GM23338 (cell line): ENCODE measurements around the gene RNF213. TPM values are rescaled to one million over a fixed set of nuclear protein-coding genes. Genes with fewer than 3 reads are reported as not detected.
A peak's percentile ranks its signal among the peaks of the same experiment; 100 is the strongest.

Experiments used
- ATAC-seq: fragments of 200-7000 bp; cut with Tn5 transposase; 3 replicates; pipeline ENCODE4 v1.9.1; 2020
- DNase-seq: peaks from one replicate; pipeline ENCODE4 v3.0.0-alpha.2; 2015; ENCODE audit warnings: low spot score
- H2AFZ ChIP-seq: fragments of 200-600 bp; sonication (generic); 2 replicates; pipeline ENCODE4 v1.8.0; 2016; ENCODE audit warnings: antibody characterized with exemption, mild to moderate bottlenecking, moderate library complexity
- H3F3A ChIP-seq: fragments of 200-600 bp; sonication (generic); replicated peaks from 2 replicates; pipeline ENCODE4 v1.8.0; 2017; ENCODE audit warnings: antibody characterized with exemption, mixed run types, low read depth
- H3K27ac ChIP-seq: fragments of 200-600 bp; sonication (generic); 2 replicates; pipeline ENCODE4 v1.6.1; 2016; ENCODE audit warnings: low read depth
- H3K27me3 ChIP-seq: fragments of 200-600 bp; sonication (generic); 2 replicates; pipeline ENCODE4 v1.8.0; 2016; ENCODE audit warnings: mild to moderate bottlenecking, mixed run types, moderate library complexity; ENCODE audit not compliant: insufficient read depth
- H3K36me3 ChIP-seq: fragments of 200-600 bp; sonication (generic); 2 replicates; pipeline ENCODE4 v1.8.0; 2016; ENCODE audit warnings: mild to moderate bottlenecking; ENCODE audit not compliant: insufficient read depth
- H3K4me1 ChIP-seq: fragments of 200-600 bp; sonication (generic); 2 replicates; pipeline ENCODE4 v1.8.0; 2016; ENCODE audit warnings: mild to moderate bottlenecking, moderate library complexity; ENCODE audit not compliant: insufficient read depth
- H3K4me2 ChIP-seq: fragments of 200-600 bp; sonication (generic); 2 replicates; pipeline ENCODE4 v1.7.1; 2017; ENCODE audit warnings: mixed run types
- H3K4me3 ChIP-seq: fragments of 200-600 bp; sonication (generic); 2 replicates; pipeline ENCODE4 v1.6.1; 2016; ENCODE audit warnings: mixed run types
- H3K79me2 ChIP-seq: fragments of 200-600 bp; sonication (generic); replicated peaks from 2 replicates; pipeline ENCODE4 v1.8.0; 2017; ENCODE audit warnings: mild to moderate bottlenecking; ENCODE audit not compliant: insufficient read depth
- H3K9me2 ChIP-seq: fragments of 200-600 bp; sonication (generic); 2 replicates; pipeline ENCODE4 v1.8.0; 2017; ENCODE audit not compliant: insufficient read depth
- H4K20me1 ChIP-seq: fragments of 200-600 bp; sonication (generic); replicated peaks from 2 replicates; pipeline ENCODE4 v1.8.0; 2017; ENCODE audit warnings: mild to moderate bottlenecking; ENCODE audit not compliant: insufficient read depth
- H3K27ac Mint-ChIP-seq: 2 replicates; pipeline ENCODE4 v1.8.0; 2020; ENCODE audit warnings: inconsistent platforms, mild to moderate bottlenecking, moderate library complexity, mixed read lengths
- H3K27me3 Mint-ChIP-seq: 3 replicates; pipeline ENCODE4 v1.8.0; 2022; ENCODE audit warnings: low read depth, mild to moderate bottlenecking, moderate library complexity, mixed read lengths, inconsistent platforms; ENCODE audit not compliant: insufficient read depth, poor library complexity
- H3K36me3 Mint-ChIP-seq: 3 replicates; pipeline ENCODE4 v1.8.0; 2021; ENCODE audit warnings: low read depth, mild to moderate bottlenecking, inconsistent platforms, moderate library complexity, mixed read lengths
- H3K4me1 Mint-ChIP-seq: 3 replicates; pipeline ENCODE4 v1.8.0; 2020; ENCODE audit warnings: mild to moderate bottlenecking, inconsistent platforms, mixed read lengths
- H3K4me3 Mint-ChIP-seq: 3 replicates; pipeline ENCODE4 v1.8.0; 2021; ENCODE audit warnings: moderate library complexity, mild to moderate bottlenecking, inconsistent platforms, mixed read lengths
- H3K9me3 Mint-ChIP-seq: 3 replicates; pipeline ENCODE4 v1.8.0; 2020; ENCODE audit warnings: moderate library complexity, mild to moderate bottlenecking, inconsistent platforms, mixed read lengths
- CREB1 ChIP-seq: fragments of 250-450 bp; sonication (Bioruptor Pico); IDR thresholded peaks from 2 replicates; pipeline ENCODE4 v1.5.0; 2020; ENCODE audit warnings: low read depth, mild to moderate bottlenecking, moderate library complexity
- ETS1 ChIP-seq: IDR thresholded peaks from 2 replicates; pipeline ENCODE4 v1.6.1; 2016; ENCODE audit warnings: antibody characterized with exemption
- EZH2 ChIP-seq: fragments of 200-600 bp; sonication (generic); IDR thresholded peaks from one replicate; pipeline ENCODE4 v1.8.0; 2017; ENCODE audit warnings: antibody characterized with exemption, mild to moderate bottlenecking, low read depth; ENCODE audit not compliant: unreplicated experiment
- EZH2phosphoT487 ChIP-seq: fragments of 200-600 bp; sonication (generic); IDR thresholded peaks from one replicate; pipeline ENCODE4 v1.8.1; 2018; ENCODE audit warnings: antibody characterized with exemption; ENCODE audit not compliant: unreplicated experiment
- JUNB ChIP-seq: IDR thresholded peaks from one replicate; pipeline ENCODE4 v1.6.1; 2016; ENCODE audit warnings: antibody characterized with exemption; ENCODE audit not compliant: unreplicated experiment
- NANOG ChIP-seq: IDR thresholded peaks from 2 replicates; pipeline ENCODE4 v1.6.1; 2016; ENCODE audit warnings: antibody characterized with exemption, borderline replicate concordance
- POLR2AphosphoS5 ChIP-seq: IDR thresholded peaks from 2 replicates; pipeline ENCODE4 v1.6.1; 2016; ENCODE audit warnings: antibody characterized with exemption, low read depth
- STAT1 ChIP-seq: IDR thresholded peaks from one replicate; pipeline ENCODE4 v1.6.1; 2016; ENCODE audit warnings: antibody characterized with exemption; ENCODE audit not compliant: unreplicated experiment
- ZNF114 ChIP-seq: fragments of 250-450 bp; sonication (Bioruptor Pico); IDR thresholded peaks from 2 replicates; pipeline ENCODE4 v1.5.0; 2020; ENCODE audit warnings: mild to moderate bottlenecking, moderate library complexity
- ZNF331 ChIP-seq: fragments of 250-450 bp; sonication (Bioruptor Pico); IDR thresholded peaks from 2 replicates; pipeline ENCODE4 v1.5.0; 2020; ENCODE audit warnings: low read depth, mild to moderate bottlenecking, moderate library complexity
- ZNF462 ChIP-seq: fragments of 250-450 bp; sonication (Bioruptor Pico); IDR thresholded peaks from 2 replicates; pipeline ENCODE4 v1.5.0; 2020; ENCODE audit warnings: mild to moderate bottlenecking, moderate library complexity
- polyA plus RNA-seq: library from polyadenylated mRNA; unstranded; fragments of >200 nt; fragmentation: Nextera tagmentation; extraction: Ambion mirVana; gene quantifications from 2 replicates; pipeline ENCODE4 v1.2.1, GENCODE V29; 2016
- total RNA-seq: library from RNA; depleted of rRNA; stranded (reverse); fragments of >200 nt; shearing (Covaris generic); gene quantifications from 2 replicates; pipeline ENCODE4 v1.2.3, GENCODE V29; 2014
- TF ChIP-seq, protein P1 (sequence below), 2 experiments: fragments of 200-600 bp in 1 of 2; sonication (generic) in 1 of 2; conservative IDR thresholded peaks; 2 replicates each; pipeline versions ENCODE4 v1.5.1 to v1.6.1; 2016 to 2017; ENCODE audit warnings: antibody characterized with exemption in 2 of 2, low read depth in 2 of 2, mild to moderate bottlenecking in 2 of 2, moderate library complexity in 1 of 2

RNF213 gene
- total and polyA plus RNA-seq, 2 experiments from 2014 or later = 21.2 to 67.2 TPM

- TF ChIP-seq, protein P1, sequence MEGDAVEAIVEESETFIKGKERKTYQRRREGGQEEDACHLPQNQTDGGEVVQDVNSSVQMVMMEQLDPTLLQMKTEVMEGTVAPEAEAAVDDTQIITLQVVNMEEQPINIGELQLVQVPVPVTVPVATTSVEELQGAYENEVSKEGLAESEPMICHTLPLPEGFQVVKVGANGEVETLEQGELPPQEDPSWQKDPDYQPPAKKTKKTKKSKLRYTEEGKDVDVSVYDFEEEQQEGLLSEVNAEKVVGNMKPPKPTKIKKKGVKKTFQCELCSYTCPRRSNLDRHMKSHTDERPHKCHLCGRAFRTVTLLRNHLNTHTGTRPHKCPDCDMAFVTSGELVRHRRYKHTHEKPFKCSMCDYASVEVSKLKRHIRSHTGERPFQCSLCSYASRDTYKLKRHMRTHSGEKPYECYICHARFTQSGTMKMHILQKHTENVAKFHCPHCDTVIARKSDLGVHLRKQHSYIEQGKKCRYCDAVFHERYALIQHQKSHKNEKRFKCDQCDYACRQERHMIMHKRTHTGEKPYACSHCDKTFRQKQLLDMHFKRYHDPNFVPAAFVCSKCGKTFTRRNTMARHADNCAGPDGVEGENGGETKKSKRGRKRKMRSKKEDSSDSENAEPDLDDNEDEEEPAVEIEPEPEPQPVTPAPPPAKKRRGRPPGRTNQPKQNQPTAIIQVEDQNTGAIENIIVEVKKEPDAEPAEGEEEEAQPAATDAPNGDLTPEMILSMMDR (conservative IDR thresholded peaks at IDR 0.05; ENCODE audit: low read depth in 2 of 2) = no peak
- TF ChIP-seq EZH2phosphoT487 (no peak), JUNB (no peak), NANOG (no peak)
Observed at GRCh38 chr17:80443498-80443897, 182.8 kb downstream of the RNF213 start (continued).

GRCh38 chr17:80443916-80444643 is 183.4 kb downstream of the RNF213 start:
- H4K20me1 ChIP-seq = no peaks in the 10 kb centered on the region; the same call in none of the 2 replicates
- peaks cover 4% of the 10 kb centered on the region; the same call in 1 of the 3 replicates for H3K4me1 Mint-ChIP-seq
- peak; percentile 57 for DNase-seq
- TF ChIP-seq STAT1 = no peak
- TF ChIP-seq CREB1 (CRISPR knock-in tag) = no peak
- TF ChIP-seq, protein P1 (conservative IDR thresholded peaks at IDR 0.05; ENCODE audit: low read depth in 2 of 2) = no peak
- no peak for TF ChIP-seq POLR2AphosphoS5
- TF ChIP-seq EZH2phosphoT487 = no peak
- TF ChIP-seq ZNF114 (CRISPR knock-in tag) = no peak
- no peak for TF ChIP-seq ZNF462 (CRISPR knock-in tag)
- no peak for TF ChIP-seq EZH2
- TF ChIP-seq NANOG = no peak
- no peak for TF ChIP-seq JUNB
- TF ChIP-seq ETS1 = no peak
- TF ChIP-seq ZNF331 = no peak

More at GRCh38 chr17:80443916-80444643, 183.4 kb downstream of the RNF213 start:
- no peak overlapping the region for H3K4me3 ChIP-seq
- H3K79me2 ChIP-seq = no peaks in the 10 kb centered on the region
- peak overlapping the region; percentile 55 for H3K4me2 ChIP-seq
- 0 out of 2 replicates have a peak, but pooled peaks cover 3% of the 10 kb centered on the region for H3F3A ChIP-seq
- Mint-ChIP-seq H3K4me3 (0 out of 3 replicates have a peak overlapping the region, but pooled peaks have one; percentile 26), H3K36me3 (no peaks in the 10 kb centered on the region), H3K27me3 (peaks cover 11% of the 10 kb centered on the region), H3K27ac (no peak overlapping the region), H3K9me3 (no peaks in the 10 kb centered on the region)
- ATAC-seq = peak; percentile 33
- H3K9me2 ChIP-seq = no peaks in the 10 kb centered on the region
- no peaks in the 10 kb centered on the region; the same call in 1 of the 2 replicates for H3K4me1 ChIP-seq
- H3K27ac ChIP-seq = no peak overlapping the region
- H2AFZ ChIP-seq = no peak overlapping the region
- no peaks in the 10 kb centered on the region for H3K36me3 ChIP-seq
- H3K27me3 ChIP-seq = no peaks in the 10 kb centered on the region
